ENCODE measurements around the gene ZNF488. TPM values are rescaled to one million over a fixed set of nuclear protein-coding genes. Genes with fewer than 3 reads are reported as not detected.

ZNF488 gene
- total and polyA plus RNA-seq, 2 donors (not counting 1 experiment from before 2014, with no cell fraction given) = not detected

- H3K27me3 ChIP-seq (replicated peaks in 1 of 4; ENCODE audit: control extremely low read depth in 1 of 4, control insufficient read depth in 3 of 4, insufficient read depth in 4 of 4, low read length in 3 of 4) = no peaks in the 10 kb centered on the region
- no peaks in the 10 kb centered on the region for H4K20me1 ChIP-seq (ENCODE audit: control insufficient read depth, insufficient read depth, low read length, poor library complexity, severe bottlenecking)
- intact Hi-C loops (cut with micrococcal nuclease) = no loop called here
- no peaks in the 10 kb centered on the region for H3K79me2 ChIP-seq (ENCODE audit: control insufficient read depth, insufficient read depth, low read length)
- Mint-ChIP-seq H3K27ac (no peak overlapping the region), H3K9me3 (ENCODE audit: insufficient read depth) (no peaks in the 10 kb centered on the region), H3K27me3 (no peaks in the 10 kb centered on the region), H3K4me3 (no peak overlapping the region), H3K4me1 (no peaks in the 10 kb centered on the region)
- ATAC-seq (ENCODE audit: low read depth) = no peak
- no peaks in the 10 kb centered on the region for H3K4me1 ChIP-seq (ENCODE audit: control insufficient read depth in 2 of 2, insufficient read depth in 2 of 2, low read length in 2 of 2)
- no peak overlapping the region for H3K4me3 ChIP-seq (ENCODE audit: control extremely low read depth in 1 of 5, extremely low read depth in 1 of 5, insufficient read depth in 1 of 5, low read depth in 2 of 5, low read length in 4 of 5)
- 95% methylated on average over 22 of the region's 22 CpGs for WGBS (ENCODE audit: insufficient coverage)
- no peak overlapping the region for H3K9ac ChIP-seq (ENCODE audit: low read length)
- no peak for TF ChIP-seq EZH2 (IDR thresholded peaks at IDR 0.05; ENCODE audit: borderline replicate concordance, insufficient read depth, low read depth, low read length, poor library complexity, severe bottlenecking)
- TF ChIP-seq CTCF (IDR thresholded peaks at IDR 0.05) = no peak
- H3K27ac ChIP-seq (ENCODE audit: low read length in 2 of 2) = no peak overlapping the region
- ChIA-PET POLR2A (no interaction called here), CTCF (no interaction called here)
- H2AFZ ChIP-seq (ENCODE audit: insufficient read depth, low read depth, low read length, poor library complexity, severe bottlenecking) = no peak overlapping the region
- no peaks in the 10 kb centered on the region for H3K9me3 ChIP-seq (ENCODE audit: control extremely low read depth in 1 of 3, control insufficient read depth in 2 of 3, insufficient read depth in 1 of 3, low read length in 2 of 3)
- DNase-seq = no peak
- H3K36me3 ChIP-seq (replicated peaks in 1 of 2; ENCODE audit: control extremely low read depth in 1 of 2, control insufficient read depth in 1 of 2, extremely low read depth in 1 of 2, insufficient read depth in 2 of 2, low read length in 1 of 2) = no peaks in the 10 kb centered on the region
- no peak overlapping the region for H3K4me2 ChIP-seq (replicated peaks; ENCODE audit: low read depth, low read length, poor library complexity, severe bottlenecking)
Measured at GRCh38 chr10:47349516-47349915, 34.6 kb downstream of the ZNF488 start.

- Mint-ChIP-seq H3K4me1 (no peaks in the 10 kb centered on the region), H3K27me3 (no peaks in the 10 kb centered on the region), H3K4me3 (no peak overlapping the region), H3K27ac (no peak overlapping the region), H3K9me3 (ENCODE audit: insufficient read depth) (no peaks in the 10 kb centered on the region)
- ATAC-seq (ENCODE audit: low read depth) (no peak), DNase-seq (no peak)
- no peak overlapping the region for H2AFZ ChIP-seq (ENCODE audit: insufficient read depth, low read depth, low read length, poor library complexity, severe bottlenecking)
- H3K4me2 ChIP-seq (replicated peaks; ENCODE audit: low read depth, low read length, poor library complexity, severe bottlenecking) = no peak overlapping the region
- no peaks in the 10 kb centered on the region for H3K27me3 ChIP-seq (replicated peaks in 1 of 4; ENCODE audit: control extremely low read depth in 1 of 4, control insufficient read depth in 3 of 4, insufficient read depth in 4 of 4, low read length in 3 of 4)
- POLR2A ChIA-PET = no interaction called here
- TF ChIP-seq EZH2 (IDR thresholded peaks at IDR 0.05; ENCODE audit: borderline replicate concordance, insufficient read depth, low read depth, low read length, poor library complexity, severe bottlenecking) = no peak
- TF ChIP-seq CTCF (IDR thresholded peaks at IDR 0.05) = no peak
- H3K27ac ChIP-seq (ENCODE audit: low read length in 2 of 2) = no peak overlapping the region
- intact Hi-C loops (cut with micrococcal nuclease) = no loop called here
- H3K79me2 ChIP-seq (ENCODE audit: control insufficient read depth, insufficient read depth, low read length) = no peaks in the 10 kb centered on the region
- H3K36me3 ChIP-seq (replicated peaks in 1 of 2; ENCODE audit: control extremely low read depth in 1 of 2, control insufficient read depth in 1 of 2, extremely low read depth in 1 of 2, insufficient read depth in 2 of 2, low read length in 1 of 2) = no peaks in the 10 kb centered on the region
- H3K9ac ChIP-seq (ENCODE audit: low read length) = no peak overlapping the region
- CTCF ChIA-PET = no interaction called here
- H3K4me3 ChIP-seq (ENCODE audit: control extremely low read depth in 1 of 5, extremely low read depth in 1 of 5, insufficient read depth in 1 of 5, low read depth in 2 of 5, low read length in 4 of 5) = no peak overlapping the region
- no peaks in the 10 kb centered on the region for H4K20me1 ChIP-seq (ENCODE audit: control insufficient read depth, insufficient read depth, low read length, poor library complexity, severe bottlenecking)
- H3K4me1 ChIP-seq (ENCODE audit: control insufficient read depth in 2 of 2, insufficient read depth in 2 of 2, low read length in 2 of 2) = no peaks in the 10 kb centered on the region
- 89% methylated on average over 35 of the region's 36 CpGs for WGBS (ENCODE audit: insufficient coverage)
- no peaks in the 10 kb centered on the region for H3K9me3 ChIP-seq (ENCODE audit: control extremely low read depth in 1 of 3, control insufficient read depth in 2 of 3, insufficient read depth in 1 of 3, low read length in 2 of 3)
Measured at GRCh38 chr10:47348661-47349470, 35.2 kb downstream of the ZNF488 start.

All from B cell (primary cell).